ENCODE measurements around the gene EYA4.

EYA4 gene

GRCh38 chr6:133290930-133291329 lies 49.8 kb downstream of the EYA4 start:
- DNase-seq (ENCODE audit: low spot score): no peak
- TF ChIP-seq, protein P1, sequence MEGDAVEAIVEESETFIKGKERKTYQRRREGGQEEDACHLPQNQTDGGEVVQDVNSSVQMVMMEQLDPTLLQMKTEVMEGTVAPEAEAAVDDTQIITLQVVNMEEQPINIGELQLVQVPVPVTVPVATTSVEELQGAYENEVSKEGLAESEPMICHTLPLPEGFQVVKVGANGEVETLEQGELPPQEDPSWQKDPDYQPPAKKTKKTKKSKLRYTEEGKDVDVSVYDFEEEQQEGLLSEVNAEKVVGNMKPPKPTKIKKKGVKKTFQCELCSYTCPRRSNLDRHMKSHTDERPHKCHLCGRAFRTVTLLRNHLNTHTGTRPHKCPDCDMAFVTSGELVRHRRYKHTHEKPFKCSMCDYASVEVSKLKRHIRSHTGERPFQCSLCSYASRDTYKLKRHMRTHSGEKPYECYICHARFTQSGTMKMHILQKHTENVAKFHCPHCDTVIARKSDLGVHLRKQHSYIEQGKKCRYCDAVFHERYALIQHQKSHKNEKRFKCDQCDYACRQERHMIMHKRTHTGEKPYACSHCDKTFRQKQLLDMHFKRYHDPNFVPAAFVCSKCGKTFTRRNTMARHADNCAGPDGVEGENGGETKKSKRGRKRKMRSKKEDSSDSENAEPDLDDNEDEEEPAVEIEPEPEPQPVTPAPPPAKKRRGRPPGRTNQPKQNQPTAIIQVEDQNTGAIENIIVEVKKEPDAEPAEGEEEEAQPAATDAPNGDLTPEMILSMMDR (IDR thresholded peaks at IDR 0.05; ENCODE audit: extremely low read depth, missing control alignments): no peak

DNA sequence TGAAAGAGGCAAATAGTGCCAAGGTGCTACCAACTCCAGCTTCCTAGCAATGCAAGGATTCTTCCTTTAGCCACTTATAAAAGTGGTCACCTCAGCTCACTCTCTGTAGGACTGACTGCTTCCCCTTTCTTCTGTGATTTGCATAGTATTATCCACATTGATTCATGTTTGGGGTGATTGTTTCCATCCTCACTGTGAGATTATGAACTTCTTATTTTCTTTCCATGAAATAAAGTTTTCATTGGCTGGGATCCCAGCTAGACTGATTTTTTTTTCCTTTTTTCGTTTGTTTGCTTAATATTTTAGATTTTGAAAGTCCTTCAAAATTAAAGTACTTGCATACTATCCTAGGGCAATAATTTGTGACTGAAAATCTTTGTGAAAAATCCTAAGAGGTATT lies 50.5 kb downstream of the EYA4 start:
- TF ChIP-seq, protein P1 (IDR thresholded peaks at IDR 0.05; ENCODE audit: extremely low read depth, missing control alignments): no peak
- DNase-seq (ENCODE audit: low spot score): no peak

GRCh38 chr6:133297657-133298056 lies 56.5 kb downstream of the EYA4 start:
- TF ChIP-seq, protein P1 (IDR thresholded peaks at IDR 0.05; ENCODE audit: extremely low read depth, missing control alignments): no peak
- DNase-seq (ENCODE audit: low spot score): no peak

- no peak for DNase-seq (ENCODE audit: low spot score)
- TF ChIP-seq, protein P1 (IDR thresholded peaks at IDR 0.05; ENCODE audit: extremely low read depth, missing control alignments): no peak
Observed at GRCh38 chr6:133298335-133298734, 57.2 kb downstream of the EYA4 start.

DNA sequence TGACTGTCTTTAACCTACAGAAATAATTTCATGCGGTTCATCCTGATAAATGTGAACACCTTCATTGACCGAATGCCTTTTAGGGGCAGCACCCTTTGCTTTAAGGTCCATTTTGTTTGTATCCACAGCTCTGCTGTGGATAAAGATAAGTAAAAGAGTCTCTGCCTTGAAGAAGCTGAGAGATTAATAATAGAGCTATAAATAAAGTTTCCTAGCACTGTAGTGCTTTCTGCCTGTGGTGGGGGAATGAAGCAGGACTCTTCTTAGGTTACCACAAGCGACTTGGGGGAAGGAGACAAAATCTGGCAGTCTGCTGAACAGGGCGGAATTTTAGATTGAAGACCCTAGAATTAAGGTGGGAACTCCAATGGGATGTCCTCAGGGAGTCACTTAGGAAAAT lies 57.6 kb downstream of the EYA4 start:
- TF ChIP-seq, protein P1 (IDR thresholded peaks at IDR 0.05; ENCODE audit: extremely low read depth, missing control alignments): no peak
- no peak for DNase-seq (ENCODE audit: low spot score)

GRCh38 chr6:133300896-133301295 lies 59.7 kb downstream of the EYA4 start:
- DNase-seq (ENCODE audit: low spot score): no peak
- TF ChIP-seq, protein P1 (IDR thresholded peaks at IDR 0.05; ENCODE audit: extremely low read depth, missing control alignments): no peak

GRCh38 chr6:133301835-133302234 lies 60.7 kb downstream of the EYA4 start:
- no peak for DNase-seq (ENCODE audit: low spot score)
- TF ChIP-seq, protein P1 (IDR thresholded peaks at IDR 0.05; ENCODE audit: extremely low read depth, missing control alignments): no peak
